Medulla oblongata (tissue), 1 donor: Measurements from ENCODE around the gene ST6GALNAC3.

Source experiments
- DNase-seq: peaks from one replicate; pipeline ENCODE4 v3.0.0-alpha.2; 2015; ENCODE audit errors: extremely low spot score

The ST6GALNAC3 gene

DNA sequence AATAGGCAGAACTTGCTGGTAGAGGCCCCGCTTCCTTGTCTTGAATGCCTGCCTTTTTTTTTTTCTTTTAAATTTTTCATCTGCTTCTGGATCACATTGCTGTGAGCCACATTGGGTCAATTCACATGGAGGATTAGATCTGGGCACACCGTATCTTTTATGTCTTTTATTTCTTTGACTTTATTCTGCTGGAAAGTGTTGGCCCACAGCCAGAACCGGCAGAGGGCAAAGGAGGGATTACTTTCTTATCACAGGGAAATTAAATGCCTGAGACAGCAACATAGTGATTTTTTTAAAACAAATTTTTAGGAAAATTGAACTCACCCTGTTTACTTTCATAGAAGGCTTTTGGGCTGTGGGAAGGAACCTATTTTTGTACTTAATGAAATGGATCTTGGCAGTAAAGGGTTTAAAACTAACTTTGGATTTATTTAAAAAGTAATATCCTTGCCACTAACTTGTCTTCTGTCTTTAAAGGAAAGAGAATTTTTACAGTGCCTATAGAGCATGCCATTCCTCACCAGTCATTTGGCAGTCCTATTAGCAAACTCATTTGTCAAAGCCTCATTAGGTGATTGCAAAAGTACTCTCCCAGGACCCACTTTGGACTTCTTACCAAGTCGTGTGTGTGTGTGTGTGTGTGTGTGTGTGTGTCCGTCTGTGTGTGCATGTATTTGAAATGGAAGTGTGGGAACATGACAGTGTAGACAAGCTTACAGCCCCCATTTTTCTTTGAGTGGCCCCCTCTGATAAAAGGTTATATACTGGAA, 68.4 kb downstream of the ST6GALNAC3 start:
- DNase-seq: no peak

GRCh38 chr1:76144247-76144646, 69.7 kb downstream of the ST6GALNAC3 start:
- no peak for DNase-seq

- DNase-seq: no peak
Observed at GRCh38 chr1:76145332-76145731, 70.8 kb downstream of the ST6GALNAC3 start.

- DNase-seq: no peak
Observed at GRCh38 chr1:76146184-76146583, 71.6 kb downstream of the ST6GALNAC3 start.

DNA sequence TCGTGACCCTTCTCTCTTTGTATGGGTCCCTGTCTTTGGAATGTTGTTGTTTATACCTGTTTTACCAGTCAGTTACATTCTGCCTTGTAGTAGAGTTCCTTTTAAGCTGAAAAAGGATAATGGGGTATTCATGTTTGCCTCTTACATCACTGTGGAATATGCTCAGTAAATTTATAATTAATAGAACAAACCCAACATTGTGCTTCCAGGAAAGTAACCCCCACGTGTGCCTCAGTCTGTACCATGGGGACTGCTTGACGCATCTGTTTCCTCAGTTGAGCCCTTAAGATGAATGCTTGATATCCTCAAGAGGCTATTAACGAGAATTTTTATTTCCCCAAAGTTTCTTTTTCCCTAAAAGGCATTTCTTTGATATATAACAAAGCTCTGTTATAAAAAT, 73.4 kb downstream of the ST6GALNAC3 start:
- peak; percentile 49 for DNase-seq

DNA sequence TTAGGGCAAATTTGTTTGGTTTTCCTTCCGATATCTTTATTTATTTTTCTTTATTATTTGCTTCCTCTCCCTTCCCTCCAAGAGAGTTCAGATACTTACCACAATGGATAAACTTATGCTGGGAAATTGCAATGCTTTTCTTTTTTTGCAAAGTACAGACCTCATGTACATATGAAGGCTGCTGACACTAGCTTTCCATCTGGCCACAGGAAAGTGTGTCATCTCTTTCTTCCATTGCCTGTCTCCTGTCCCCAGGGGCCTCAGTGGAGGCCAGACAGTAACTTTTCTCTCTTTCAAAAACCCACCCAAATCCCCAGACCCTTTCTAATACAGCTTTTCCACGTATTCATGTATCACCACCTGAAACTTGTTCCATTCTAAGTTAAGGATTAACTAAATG, 73.9 kb downstream of the ST6GALNAC3 start:
- DNase-seq: no peak

GRCh38 chr1:76153841-76154205, 79.3 kb downstream of the ST6GALNAC3 start:
- DNase-seq: no peak

DNA sequence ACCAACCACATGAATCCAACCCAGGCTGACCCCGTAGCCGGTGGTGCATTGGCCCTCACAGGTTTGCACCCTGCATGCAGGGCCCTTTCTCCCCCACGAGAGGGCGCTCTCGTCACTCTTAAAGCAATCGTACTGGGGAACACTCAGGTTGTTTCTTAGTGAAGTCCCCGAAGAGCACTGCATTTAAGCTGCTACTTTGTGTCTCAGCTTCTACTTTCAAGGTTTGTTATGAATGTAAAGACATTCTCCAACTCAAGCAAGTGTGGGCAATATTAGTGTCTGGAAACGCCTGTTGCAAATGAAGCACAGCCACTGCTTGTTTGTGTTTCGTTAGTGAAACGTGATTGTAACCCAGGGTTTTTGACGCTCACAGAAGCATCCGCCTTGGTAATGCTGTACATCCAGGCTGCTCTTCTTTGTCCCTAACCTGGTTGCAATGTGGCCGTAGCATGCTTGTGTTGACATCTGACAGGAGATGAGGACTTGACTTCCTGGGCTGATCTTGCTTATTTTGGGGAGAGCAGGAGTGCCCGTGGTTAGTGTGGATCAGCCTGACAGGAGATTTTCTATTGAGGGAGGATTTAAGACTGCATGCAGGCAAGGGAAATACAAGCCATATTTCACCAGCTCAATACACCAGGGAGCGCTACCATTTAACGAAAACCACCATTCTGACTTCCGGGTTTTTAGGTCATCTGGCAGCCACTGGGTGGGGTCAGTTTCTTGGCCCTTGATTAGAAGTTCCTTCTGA, 79.8 kb downstream of the ST6GALNAC3 start:
- peak; percentile 91 for DNase-seq

DNA sequence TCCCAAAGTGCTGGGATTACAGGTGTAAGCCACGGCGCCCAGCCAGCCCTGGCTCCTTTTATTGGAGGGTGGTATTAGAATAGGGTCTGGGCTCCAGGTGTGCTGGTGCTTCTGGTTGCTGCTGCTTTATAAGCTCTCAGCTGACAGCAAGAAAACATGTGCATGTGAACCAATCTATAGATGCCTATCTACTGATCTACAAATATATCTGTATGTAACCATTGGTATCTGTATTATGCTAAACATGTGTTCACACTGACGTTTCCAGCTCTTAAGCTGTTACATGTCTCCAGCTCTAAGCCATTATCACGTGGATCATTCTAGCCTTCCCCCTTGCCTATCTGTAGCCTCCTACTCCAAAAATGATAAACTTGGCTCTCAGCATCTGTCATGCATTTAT, 82.4 kb downstream of the ST6GALNAC3 start:
- no peak for DNase-seq

- no peak for DNase-seq
Observed at GRCh38 chr1:76158126-76158525, 83.6 kb downstream of the ST6GALNAC3 start.

- DNase-seq: no peak
Observed at GRCh38 chr1:76160225-76160624, 85.7 kb downstream of the ST6GALNAC3 start.

GRCh38 chr1:76161451-76161850, 86.9 kb downstream of the ST6GALNAC3 start:
- no peak for DNase-seq

DNA sequence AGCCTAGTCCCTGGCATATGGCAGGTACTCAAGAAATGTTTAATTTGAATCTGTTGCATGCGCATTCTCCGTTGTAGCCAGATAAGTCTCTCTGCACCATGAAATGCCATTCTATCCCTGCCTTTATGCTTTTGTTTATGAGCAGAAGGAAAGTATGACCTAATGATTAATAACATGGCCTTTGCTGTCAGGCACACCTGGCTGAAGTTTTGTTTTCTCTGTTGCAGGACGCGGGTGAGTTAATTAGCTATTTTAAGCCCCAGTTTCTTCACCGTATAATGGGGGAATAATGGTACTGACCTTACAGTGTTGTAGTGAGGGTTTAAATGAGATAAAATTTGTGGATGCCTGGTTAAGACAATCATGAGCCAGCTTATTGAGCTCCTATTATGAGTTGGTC, 87.7 kb downstream of the ST6GALNAC3 start:
- no peak for DNase-seq

DNA sequence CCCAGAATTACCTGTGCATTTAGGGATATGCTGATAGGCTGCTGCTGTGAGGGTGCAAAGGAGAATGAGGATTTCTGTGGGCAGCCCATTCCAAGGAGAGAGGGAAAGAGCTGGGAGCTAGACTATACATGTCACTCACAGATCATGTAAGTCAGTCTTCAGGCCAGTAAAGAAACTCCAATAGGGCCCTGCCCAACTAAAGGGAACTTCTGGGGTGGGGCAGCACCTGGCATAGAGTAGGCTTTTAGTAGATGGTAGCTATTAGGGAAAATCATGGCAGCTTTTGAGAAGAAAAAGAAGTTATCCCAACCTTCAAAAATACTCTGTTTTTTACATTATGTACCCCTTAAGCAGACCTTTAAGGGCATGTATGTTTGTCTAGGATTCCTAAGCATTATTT, 89.6 kb downstream of the ST6GALNAC3 start:
- no peak for DNase-seq

DNA sequence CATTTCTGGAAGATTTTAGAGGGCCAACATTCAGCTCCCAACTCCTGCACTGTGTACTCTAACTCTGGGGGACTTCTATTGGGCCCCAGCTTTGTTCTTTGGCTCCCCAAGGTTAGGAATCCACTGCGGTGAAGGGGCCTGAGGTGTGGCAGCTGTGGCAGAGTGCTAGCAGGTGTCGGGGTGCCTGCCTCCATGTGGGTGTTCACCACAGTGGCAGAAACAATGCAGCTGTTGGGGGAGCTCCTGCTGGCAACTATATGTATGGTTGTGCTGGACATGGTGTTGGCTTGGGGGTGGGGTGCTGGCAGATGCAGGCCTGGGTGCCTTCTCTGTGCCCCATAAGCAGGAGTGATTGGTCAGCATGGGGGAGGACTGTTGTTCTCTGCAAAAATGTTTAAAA, 95.5 kb downstream of the ST6GALNAC3 start:
- no peak for DNase-seq

DNA sequence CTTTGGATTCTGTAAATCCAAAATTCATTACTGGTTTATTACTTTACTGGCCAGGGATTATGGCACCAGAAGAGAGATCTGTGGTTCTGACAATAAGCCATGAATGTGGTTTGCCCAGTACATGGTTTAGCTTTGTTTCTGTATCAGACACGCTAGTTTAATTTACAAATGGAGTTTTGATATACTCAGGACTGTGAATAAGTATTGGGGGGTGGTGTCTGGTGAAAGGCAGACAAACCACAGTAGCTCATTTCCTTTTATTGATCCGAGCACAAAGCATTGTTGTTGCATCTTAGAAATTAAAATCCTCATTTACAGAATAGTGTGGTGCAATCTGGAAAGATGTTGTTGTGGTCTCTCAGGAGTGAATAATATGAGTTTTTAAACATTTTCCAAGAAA, 96.0 kb downstream of the ST6GALNAC3 start:
- no peak for DNase-seq

GRCh38 chr1:76176000-76176399, 101.5 kb downstream of the ST6GALNAC3 start:
- no peak for DNase-seq

GRCh38 chr1:76177615-76178014, 103.1 kb downstream of the ST6GALNAC3 start:
- DNase-seq: no peak

GRCh38 chr1:76179219-76179698, 104.7 kb downstream of the ST6GALNAC3 start:
- DNase-seq: no peak

GRCh38 chr1:76185207-76185606, 110.7 kb downstream of the ST6GALNAC3 start:
- DNase-seq: no peak

DNA sequence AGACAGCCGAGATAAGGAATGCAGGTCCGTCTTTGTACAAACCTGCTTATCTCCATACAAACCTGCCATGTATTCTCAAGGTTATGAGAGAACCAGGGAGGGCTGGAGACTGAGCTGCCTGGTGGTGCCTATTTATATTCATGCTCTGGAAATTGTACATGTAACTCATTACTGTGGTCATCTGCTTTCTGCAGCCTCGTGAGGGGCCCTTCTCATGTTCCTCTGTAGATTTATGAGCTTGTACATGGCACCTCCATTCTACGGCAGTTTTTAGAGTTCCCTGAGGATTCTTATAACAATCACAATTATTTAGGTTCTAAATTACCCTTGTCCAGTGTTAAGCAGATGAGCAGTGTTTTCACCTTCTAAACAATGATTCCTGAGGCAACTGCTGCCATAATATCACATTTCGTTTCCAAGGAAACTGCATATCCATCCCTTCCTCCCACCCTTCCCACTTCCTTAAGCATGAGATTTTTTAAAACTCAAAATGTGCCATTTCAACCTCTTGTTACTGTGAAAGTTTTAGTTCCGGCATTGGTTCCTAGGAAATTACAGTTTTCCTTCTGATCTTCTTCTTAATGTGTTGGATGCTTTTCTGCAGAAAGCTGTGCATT, 112.1 kb downstream of the ST6GALNAC3 start:
- no peak for DNase-seq

DNA sequence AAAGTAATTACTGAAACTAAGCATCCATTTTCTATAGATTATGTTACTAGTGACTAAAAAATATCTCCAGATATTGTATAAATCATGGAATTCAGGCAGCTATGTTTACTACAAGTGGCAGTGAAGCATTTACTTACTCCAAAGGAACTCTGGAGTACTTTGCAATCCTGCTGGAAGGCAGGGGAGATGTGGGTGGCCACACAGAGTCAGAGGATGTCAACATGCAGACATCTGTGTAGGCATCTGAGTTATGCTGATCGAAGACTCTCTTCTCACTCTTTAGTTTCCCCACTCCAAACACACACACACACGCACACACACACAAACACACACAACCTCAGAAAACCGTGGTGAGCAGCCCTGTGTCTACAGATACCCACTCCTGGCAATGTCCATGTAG, 112.9 kb downstream of the ST6GALNAC3 start:
- no peak for DNase-seq

DNA sequence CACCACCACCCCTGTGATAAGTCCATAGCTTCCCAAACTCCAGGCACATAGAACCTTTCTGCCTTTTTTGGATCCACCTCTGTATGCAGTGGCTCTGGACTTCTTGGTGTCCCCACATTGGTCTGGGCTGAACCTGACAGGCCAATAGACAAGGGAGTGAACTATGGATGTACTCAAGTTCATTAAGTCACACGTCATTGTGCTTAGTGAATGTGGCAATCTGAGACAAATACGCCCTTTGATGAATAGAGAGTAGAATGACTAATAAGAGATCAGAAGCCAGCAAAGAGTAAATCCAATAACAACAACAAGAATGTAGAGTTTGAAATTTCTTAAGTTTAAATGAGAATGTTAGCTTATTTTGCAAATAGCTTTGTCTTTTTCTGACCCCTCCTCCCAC, 114.8 kb downstream of the ST6GALNAC3 start:
- no peak for DNase-seq
